SU-DHL-6 (cell line): Measurements from ENCODE around the gene RPL22.

ENCODE experiments used
- H2AFZ ChIP-seq: fragments of 200-600 bp; sonication (generic); 2 replicates; pipeline ENCODE4 v1.6.1; 2014; ENCODE audit warnings: low read depth, mild to moderate bottlenecking, moderate library complexity, mixed read lengths, antibody characterized with exemption, low read length; ENCODE audit not compliant: severe bottlenecking
- H3F3A ChIP-seq: fragments of 200-600 bp; shearing (Covaris generic); 2 replicates; pipeline ENCODE4 v1.6.0; 2016; ENCODE audit warnings: antibody characterized with exemption, mild to moderate bottlenecking; ENCODE audit not compliant: insufficient read depth
- H3K27ac ChIP-seq: fragments of 200-600 bp; sonication (generic); 2 replicates; pipeline ENCODE4 v1.5.1; 2016; ENCODE audit warnings: low read depth, mild to moderate bottlenecking, low read length, moderate library complexity, mixed read lengths
- H3K27me3 ChIP-seq: fragments of 200-600 bp; sonication (generic), shearing (Covaris generic); 2 replicates; pipeline ENCODE4 v1.6.0; 2014; ENCODE audit warnings: mild to moderate bottlenecking, low read length
- H3K36me3 ChIP-seq: fragments of 200-600 bp; sonication (generic); 2 replicates; pipeline ENCODE4 v1.6.1; 2014; ENCODE audit warnings: mild to moderate bottlenecking, low read length, mixed read lengths
- H3K4me2 ChIP-seq: fragments of 300-600, 200-600 bp; shearing (Covaris generic), sonication (generic); 2 replicates; pipeline ENCODE4 v1.6.0; 2014; ENCODE audit warnings: low read length, low read depth, mild to moderate bottlenecking; ENCODE audit not compliant: poor library complexity, severe bottlenecking
- H3K4me3 ChIP-seq: fragments of 200-600 bp; sonication (generic); 2 replicates; pipeline ENCODE4 v1.5.1; 2014; ENCODE audit warnings: antibody characterized with exemption, low read length, mild to moderate bottlenecking, mixed read lengths; ENCODE audit not compliant: insufficient read depth, poor library complexity, severe bottlenecking
- H3K79me2 ChIP-seq: fragments of 200-600 bp; sonication (generic); 2 replicates; pipeline ENCODE4 v1.6.1; 2014; ENCODE audit warnings: mild to moderate bottlenecking, low read length, moderate library complexity; ENCODE audit not compliant: insufficient read depth
- H3K9ac ChIP-seq: fragments of 200-600 bp; sonication (generic); 2 replicates; pipeline ENCODE4 v1.7.0; 2014; ENCODE audit warnings: mild to moderate bottlenecking, low read length
- H3K9me2 ChIP-seq: fragments of 200-600 bp; sonication (generic); replicated peaks from 2 replicates; pipeline ENCODE4 v1.6.1; 2014; ENCODE audit warnings: low read length; ENCODE audit not compliant: insufficient read depth
- H3K9me3 ChIP-seq: fragments of 200-600 bp; sonication (generic); 2 replicates; pipeline ENCODE4 v1.6.1; 2014; ENCODE audit warnings: low read length, mixed read lengths; ENCODE audit not compliant: insufficient read depth
- H4K20me1 ChIP-seq: fragments of 200-600 bp; sonication (generic); 2 replicates; pipeline ENCODE4 v1.6.1; 2014; ENCODE audit warnings: low read depth, mild to moderate bottlenecking, antibody characterized with exemption, low read length, moderate library complexity, mixed read lengths
- EZH2phosphoT487 ChIP-seq: fragments of 200-600 bp; sonication (generic), shearing (Covaris generic); conservative IDR thresholded peaks from 2 replicates; pipeline ENCODE4 v1.6.1; 2018; ENCODE audit warnings: mild to moderate bottlenecking, antibody characterized with exemption, low read length, moderate library complexity, mixed read lengths
- TF ChIP-seq, protein P1 (sequence below): fragments of 200-600 bp; sonication (generic); IDR thresholded peaks from one replicate; pipeline ENCODE4 v1.5.1; 2017; ENCODE audit warnings: antibody characterized with exemption, mild to moderate bottlenecking, low read length, moderate library complexity; ENCODE audit not compliant: insufficient read depth, poor library complexity, severe bottlenecking

RPL22 gene

DNA sequence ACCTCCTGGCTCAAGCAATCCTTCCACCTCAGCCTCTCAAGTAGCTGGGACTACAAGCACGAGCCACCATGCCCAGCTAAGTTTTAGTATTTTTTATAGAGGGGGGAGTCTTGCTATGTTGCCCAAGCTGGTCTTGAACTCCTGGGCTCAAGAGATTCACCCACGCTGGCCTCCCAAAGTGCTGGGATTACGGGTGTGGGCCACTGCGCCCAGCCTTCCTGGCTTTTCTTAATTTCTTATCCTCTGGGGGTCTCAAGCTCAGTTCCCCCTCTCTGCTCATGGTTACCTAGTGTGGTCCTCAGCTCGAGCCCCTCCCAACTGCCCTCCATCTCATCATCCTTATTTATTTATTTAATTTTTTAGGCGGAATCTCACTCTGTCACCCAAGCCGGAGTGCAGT, 2.9 kb upstream of the RPL22 start:
- Histone ChIP-seq H3K79me2 (peaks cover 27% of the 10 kb centered on the region), H3K4me3 (no peak overlapping the region), H3K27ac (no peak overlapping the region), H3K9ac (no peak overlapping the region), H2AFZ (no peak overlapping the region), H3K9me3 (no peaks in the 10 kb centered on the region), H3F3A (no peaks in the 10 kb centered on the region), H4K20me1 (no peaks in the 10 kb centered on the region), H3K36me3 (no peaks in the 10 kb centered on the region), H3K9me2 (no peaks in the 10 kb centered on the region), H3K4me2 (no peak overlapping the region), H3K27me3 (no peaks in the 10 kb centered on the region)
- TF ChIP-seq, protein P1, sequence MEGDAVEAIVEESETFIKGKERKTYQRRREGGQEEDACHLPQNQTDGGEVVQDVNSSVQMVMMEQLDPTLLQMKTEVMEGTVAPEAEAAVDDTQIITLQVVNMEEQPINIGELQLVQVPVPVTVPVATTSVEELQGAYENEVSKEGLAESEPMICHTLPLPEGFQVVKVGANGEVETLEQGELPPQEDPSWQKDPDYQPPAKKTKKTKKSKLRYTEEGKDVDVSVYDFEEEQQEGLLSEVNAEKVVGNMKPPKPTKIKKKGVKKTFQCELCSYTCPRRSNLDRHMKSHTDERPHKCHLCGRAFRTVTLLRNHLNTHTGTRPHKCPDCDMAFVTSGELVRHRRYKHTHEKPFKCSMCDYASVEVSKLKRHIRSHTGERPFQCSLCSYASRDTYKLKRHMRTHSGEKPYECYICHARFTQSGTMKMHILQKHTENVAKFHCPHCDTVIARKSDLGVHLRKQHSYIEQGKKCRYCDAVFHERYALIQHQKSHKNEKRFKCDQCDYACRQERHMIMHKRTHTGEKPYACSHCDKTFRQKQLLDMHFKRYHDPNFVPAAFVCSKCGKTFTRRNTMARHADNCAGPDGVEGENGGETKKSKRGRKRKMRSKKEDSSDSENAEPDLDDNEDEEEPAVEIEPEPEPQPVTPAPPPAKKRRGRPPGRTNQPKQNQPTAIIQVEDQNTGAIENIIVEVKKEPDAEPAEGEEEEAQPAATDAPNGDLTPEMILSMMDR: no peak
- TF ChIP-seq EZH2phosphoT487: no peak

DNA sequence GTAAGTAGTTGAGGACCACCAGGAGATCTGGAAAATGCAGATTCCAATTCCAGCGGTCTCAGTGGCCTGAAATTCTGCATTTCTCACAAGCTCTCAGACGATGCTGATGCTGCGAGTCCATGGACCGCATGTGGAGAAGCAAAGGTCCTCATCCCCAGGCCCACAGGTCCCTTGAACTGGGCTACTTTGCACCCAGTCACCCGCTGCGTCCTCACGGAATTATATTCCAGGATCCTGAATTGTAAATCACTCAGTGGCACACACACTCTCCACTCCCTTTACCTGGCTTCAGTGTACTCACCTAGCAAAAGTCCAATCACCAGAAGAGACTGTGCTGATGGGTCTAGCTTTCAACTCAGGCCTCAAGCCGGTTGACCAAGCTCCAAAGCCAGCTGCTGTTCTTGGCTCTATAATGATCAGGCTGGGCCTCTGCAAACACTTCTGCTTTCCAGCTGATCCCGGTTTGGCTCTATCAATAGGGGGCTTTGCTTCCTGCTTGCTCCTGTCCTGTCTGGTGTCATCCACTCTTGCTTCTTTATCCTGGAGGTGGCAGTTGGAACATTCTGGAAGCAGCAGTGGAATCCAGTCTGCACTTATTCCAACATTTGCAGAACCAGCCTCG, 904 bp upstream of the RPL22 start:
- no peaks in the 10 kb centered on the region for H3K36me3 ChIP-seq
- H3K27ac ChIP-seq: peak overlapping the region; percentile 60
- H3K27me3 ChIP-seq: no peaks in the 10 kb centered on the region
- H3K4me2 ChIP-seq: peak overlapping the region; percentile 71
- H3K9me2 ChIP-seq: no peaks in the 10 kb centered on the region
- peak overlapping the region; percentile 81 for H2AFZ ChIP-seq
- H3K9ac ChIP-seq: peak overlapping the region; percentile 96
- TF ChIP-seq, protein P1: no peak
- no peak for TF ChIP-seq EZH2phosphoT487
- H3F3A ChIP-seq: no peaks in the 10 kb centered on the region
- H3K9me3 ChIP-seq: no peaks in the 10 kb centered on the region
- peaks cover 28% of the 10 kb centered on the region for H3K79me2 ChIP-seq
- peak overlapping the region; percentile 83 for H3K4me3 ChIP-seq
- H4K20me1 ChIP-seq: no peaks in the 10 kb centered on the region

DNA sequence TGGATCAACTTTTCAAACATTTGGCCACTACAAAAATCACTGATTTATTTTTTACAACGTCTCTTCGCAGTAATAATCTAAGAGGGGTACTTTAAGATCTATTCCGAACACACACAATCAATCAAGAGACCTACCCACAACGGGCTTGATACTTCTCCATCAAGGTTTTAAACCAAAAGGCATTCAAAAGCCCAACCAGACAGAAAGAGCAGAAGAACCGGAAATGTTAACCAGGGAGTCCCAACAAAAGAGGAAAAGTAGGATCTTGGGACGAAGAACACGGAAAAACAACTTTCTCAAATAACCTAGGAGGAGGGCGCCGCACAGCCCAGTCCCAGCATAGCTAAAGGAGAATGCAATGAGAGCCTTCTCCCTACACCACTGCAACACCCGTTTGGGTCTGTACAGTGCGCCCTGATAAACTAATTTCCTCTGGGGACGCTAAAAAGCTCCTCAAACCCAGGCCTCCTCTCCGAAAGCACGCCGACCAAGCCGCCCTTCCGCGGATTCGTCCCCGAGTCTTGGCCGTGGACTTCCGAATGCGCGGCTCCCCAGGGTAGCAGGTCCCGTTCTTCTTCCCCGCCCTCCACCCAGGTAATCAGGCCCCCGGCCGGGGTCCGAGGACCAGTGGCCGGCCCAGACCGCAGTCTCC, 623 bp downstream of the RPL22 start:
- TF ChIP-seq EZH2phosphoT487: no peak
- peak overlapping the region; percentile 96 for H3K9ac ChIP-seq
- no peaks in the 10 kb centered on the region for H3K36me3 ChIP-seq
- H3K27me3 ChIP-seq: no peaks in the 10 kb centered on the region
- peak overlapping the region; percentile 83 for H3K4me3 ChIP-seq
- H3K9me2 ChIP-seq: no peaks in the 10 kb centered on the region
- H4K20me1 ChIP-seq: no peaks in the 10 kb centered on the region
- no peak overlapping the region for H2AFZ ChIP-seq
- H3K4me2 ChIP-seq: peak overlapping the region; percentile 81
- peaks cover 28% of the 10 kb centered on the region for H3K79me2 ChIP-seq
- peak overlapping the region; percentile 53 for H3K27ac ChIP-seq
- no peaks in the 10 kb centered on the region for H3K9me3 ChIP-seq
- H3F3A ChIP-seq: no peaks in the 10 kb centered on the region
